SK-N-SH (cell line): ENCODE measurements around the gene DGCR6.
"Not testable (repeated sequence)": the region's sequence is repeated elsewhere in the genome, so short reads cannot be mapped to it uniquely, and the experiment has no call there.

Source experiments
- CHD2 ChIP-seq: fragments of 150-350 bp; IDR thresholded peaks from 2 replicates; pipeline ENCODE4 v1.6.1; 2018; ENCODE audit warnings: low read length; ENCODE audit not compliant: partially characterized antibody
- CTCF ChIP-seq: fragments of 200-600 bp; sonication (generic); IDR thresholded peaks from 2 replicates; pipeline ENCODE4 v1.6.1; 2017; ENCODE audit warnings: antibody characterized with exemption, mild to moderate bottlenecking, moderate library complexity
- EP300 ChIP-seq, 2 experiments: IDR thresholded peaks; 2 replicates each; pipeline versions ENCODE4 v1.4.0 to v1.6.1; 2012; ENCODE audit warnings: borderline replicate concordance in 1 of 2, low read depth in 1 of 2, low read length in 1 of 2
- EZH2phosphoT487 ChIP-seq: fragments of 200-600 bp; sonication (generic); IDR thresholded peaks from 2 replicates; pipeline ENCODE4 v1.6.1; 2017; ENCODE audit warnings: low read depth, mixed run types, mild to moderate bottlenecking, antibody characterized with exemption, moderate library complexity, borderline replicate concordance
- FOSL2 ChIP-seq: IDR thresholded peaks from 2 replicates; pipeline ENCODE4 v1.4.0; 2012; ENCODE audit warnings: low read depth, mild to moderate bottlenecking, moderate library complexity, borderline replicate concordance
- GABPA ChIP-seq: IDR thresholded peaks from 2 replicates; pipeline ENCODE4 v1.4.0; 2012; ENCODE audit warnings: low read depth, mild to moderate bottlenecking
- GATA2 ChIP-seq: sonication (generic); formaldehyde crosslinking; IDR thresholded peaks from 2 replicates; pipeline ENCODE4 v1.5.0; 2020; ENCODE audit warnings: mild to moderate bottlenecking, missing genetic modification reagents
- MEF2A ChIP-seq: IDR thresholded peaks from 2 replicates; pipeline ENCODE4 v1.4.0; 2012; ENCODE audit warnings: low read depth, borderline replicate concordance
- NRF1 ChIP-seq: IDR thresholded peaks from 2 replicates; pipeline ENCODE4 v1.6.1; 2012; ENCODE audit warnings: low read depth, mild to moderate bottlenecking, low read length
- POLR2AphosphoS5 ChIP-seq: IDR thresholded peaks from 2 replicates; pipeline ENCODE4 v1.6.1; 2012; ENCODE audit warnings: low read depth, low read length
- RAD21 ChIP-seq: IDR thresholded peaks from 2 replicates; pipeline ENCODE4 v1.6.1; 2012; ENCODE audit warnings: mild to moderate bottlenecking, low read length
- SIN3A ChIP-seq: IDR thresholded peaks from 2 replicates; pipeline ENCODE4 v1.6.1; 2012; ENCODE audit warnings: low read depth, mild to moderate bottlenecking, low read length, moderate library complexity, borderline replicate concordance
- USF2 ChIP-seq: fragments of 150-350 bp; IDR thresholded peaks from 2 replicates; pipeline ENCODE4 v1.6.1; 2017; ENCODE audit warnings: antibody characterized with exemption, low read length, low read depth, borderline replicate concordance

- TF ChIP-seq GABPA; EP300 (IDR thresholded peaks at IDR 0.05; ENCODE audit: borderline replicate concordance in 1 of 2, low read depth in 1 of 2, low read length in 1 of 2); CTCF; MEF2A; EZH2phosphoT487; GATA2 (CRISPR knock-in tag); USF2; RAD21; SIN3A; CHD2; POLR2AphosphoS5; NRF1; FOSL2: not testable (repeated sequence)
Measured at GRCh38 chr22:18911535-18911934, 5.4 kb downstream of the DGCR6 start.
